K562 (cell line): Measurements from ENCODE around the gene BCAN. TPM values are rescaled to one million over a fixed set of nuclear protein-coding genes. Genes with fewer than 3 reads are reported as not detected.

Experiments
- ARHGAP35 ChIP-seq: fragments of 450-650 bp; IDR thresholded peaks from 2 replicates; pipeline ENCODE4 v1.6.1; 2018; ENCODE audit not compliant: partially characterized antibody
- ARID4B ChIP-seq: sonication (generic); formaldehyde crosslinking; IDR thresholded peaks from 2 replicates; pipeline ENCODE4 v1.8.0; 2022; ENCODE audit warnings: mild to moderate bottlenecking, missing genetic modification reagents
- BRCA1 ChIP-seq, 2 experiments: fragments of 450-650 bp in 1 of 2; sonication (generic) in 1 of 2; formaldehyde crosslinking in 1 of 2; IDR thresholded peaks; 2 replicates each; pipeline versions ENCODE4 v1.5.0 to v1.6.1; 2017 to 2020; ENCODE audit warnings: mild to moderate bottlenecking in 1 of 2, missing genetic modification reagents in 1 of 2
- CTBP1 ChIP-seq: fragments of 450-650 bp; IDR thresholded peaks from 2 replicates; pipeline ENCODE4 v1.6.1; 2016; ENCODE audit warnings: borderline replicate concordance
- CTCFL ChIP-seq: IDR thresholded peaks from 2 replicates; pipeline ENCODE4 v1.6.1; 2011; ENCODE audit warnings: borderline replicate concordance, low read depth, mild to moderate bottlenecking, moderate library complexity, low read length; ENCODE audit not compliant: insufficient read depth, poor library complexity, severe bottlenecking
- CXXC5 ChIP-seq: fragments of 250-450 bp; sonication (Bioruptor Pico); IDR thresholded peaks from 2 replicates; pipeline ENCODE4 v1.8.0; 2022; ENCODE audit warnings: inconsistent platforms, mild to moderate bottlenecking, moderate library complexity
- E2F5 ChIP-seq: sonication (generic); formaldehyde crosslinking; IDR thresholded peaks from 2 replicates; pipeline ENCODE4 v1.8.0; 2022; ENCODE audit warnings: mild to moderate bottlenecking, missing genetic modification reagents
- PHF21A ChIP-seq: fragments of 450-650 bp; IDR thresholded peaks from 2 replicates; pipeline ENCODE4 v1.6.1; 2017; ENCODE audit warnings: low read depth, borderline replicate concordance
- POLR2B ChIP-seq: fragments of 450-650 bp; IDR thresholded peaks from 2 replicates; pipeline ENCODE4 v1.6.1; 2018; ENCODE audit warnings: low read depth; ENCODE audit not compliant: partially characterized antibody
- PREB ChIP-seq: sonication (generic); formaldehyde crosslinking; IDR thresholded peaks from 2 replicates; pipeline ENCODE4 v1.8.1; 2023; ENCODE audit warnings: mild to moderate bottlenecking, missing genetic modification reagents
- RBBP5 ChIP-seq: fragments of 200-600 bp; sonication (generic); IDR thresholded peaks from 2 replicates; pipeline ENCODE4 v1.6.1; 2012; ENCODE audit warnings: borderline replicate concordance, mild to moderate bottlenecking, low read length, control low read depth, inconsistent platforms; ENCODE audit not compliant: insufficient read depth, poor library complexity, severe bottlenecking
- SRF ChIP-seq, 2 experiments: fragments of 250-450, 450-650 bp in 1 of 2; sonication (Bioruptor Pico) in 1 of 2; sonication (generic) in 1 of 2; formaldehyde crosslinking; IDR thresholded peaks; 2 replicates each; pipeline versions ENCODE4 v1.5.0 to v1.5.1; 2020 to 2022; ENCODE audit warnings: mild to moderate bottlenecking in 1 of 2, missing genetic modification reagents in 1 of 2
- ZNF263 ChIP-seq: sonication (generic); formaldehyde crosslinking; IDR thresholded peaks from 2 replicates; pipeline ENCODE4 v1.8.0; 2022; ENCODE audit warnings: mild to moderate bottlenecking, missing genetic modification reagents, borderline replicate concordance
- ZNF431 ChIP-seq: sonication (generic); formaldehyde crosslinking; IDR thresholded peaks from 2 replicates; pipeline ENCODE4 v1.8.0; 2022; ENCODE audit warnings: mild to moderate bottlenecking, missing genetic modification reagents
- polyA plus RNA-seq, 8 experiments: library from polyadenylated mRNA; depleted of rRNA in 4 of 8; stranded (reverse) in 5 of 8; unstranded in 3 of 8; fragments of >200 nt; fragmentation: Nextera tagmentation in 2 of 8; fragmentation: Illumina TruSeq in 1 of 8; extraction: Ambion mirVana in 2 of 8; extraction: Trizol in 1 of 8; gene quantifications; 2 replicates each; pipeline versions ENCODE4 v1.2.1 to v1.2.3, GENCODE V29; 2011 to 2014; ENCODE audit warnings: inconsistent platforms in 1 of 8, missing spikeins in 1 of 8
- total RNA-seq, 7 experiments: library from RNA; depleted of rRNA in 6 of 7; stranded (reverse); fragments of >200 nt in 6 of 7; fragmentation: Illumina TruSeq in 2 of 7; extraction: Trizol in 2 of 7; gene quantifications; 2 replicates each; pipeline versions ENCODE4 v1.2.1 to v1.2.3, GENCODE V29; 2011 to 2021; ENCODE audit warnings: low replicate concordance in 1 of 7

BCAN gene
- total and polyA plus RNA-seq, 9 of the 15 experiments (the other 6 are each of a cell fraction or from before 2014, with no cell fraction given): 0.04 to 0.33 (median 0.14) TPM; not detected in 5

- TF ChIP-seq POLR2B (no peak), CTBP1 (peak; percentile 74), BRCA1 (IDR thresholded peaks at IDR 0.05) (no peak), BRCA1 (CRISPR knock-in tag; IDR thresholded peaks at IDR 0.05) (no peak), PHF21A (peak; percentile 34; the same call in 1 of the 2 replicates), CXXC5 (CRISPR knock-in tag) (no peak), ARHGAP35 (no peak), ZNF431 (no peak), ARID4B (CRISPR knock-in tag) (0 out of 2 replicates have a peak, but pooled peaks have one; percentile 45), E2F5 (CRISPR knock-in tag) (no peak), CTCFL (peak; percentile 41), ZNF263 (CRISPR knock-in tag) (peak; percentile 40; the same call in 1 of the 2 replicates), PREB (no peak), SRF (CRISPR knock-in tag; IDR thresholded peaks at IDR 0.05) (peak in 1 of 2 experiments; percentile 57; a peak in 1 of 4 replicates), RBBP5 (no peak)
These were observed 47.4 kb downstream of the BCAN start (continued) for GRCh38 chr1:156689035-156689952.
